Right renal pelvis (tissue), 4 donors: ENCODE measurements around the gene FAM162A. TPM values are rescaled to one million over a fixed set of nuclear protein-coding genes. Genes with fewer than 3 reads are reported as not detected.

ENCODE experiments used
- DNase-seq, 4 donors: peaks; one replicate each; pipeline ENCODE4 v3.0.0-alpha.2; 2013; ENCODE audit warnings: low read depth in 4 of 4, low spot score in 3 of 4, missing footprints in 1 of 4
- polyA plus RNA-seq, 4 donors: library from polyadenylated mRNA; unstranded; fragments of 120-200 nt; gene quantifications; one replicate each; pipeline ENCODE4 v1.2.1, GENCODE V29; 2013; ENCODE audit not compliant: insufficient read length in 4 of 4

The FAM162A gene
- polyA plus RNA-seq, 4 donors: 74.5 to 78.5 (median 75.6) TPM

GRCh38 chr3:122382888-122383666 is 905 bp upstream of the FAM162A start, which contains the start of gene MIX23:
TSS of gene MIX23 (minus strand) at chr3:122383231. CDS start at chr3:122383224, 7 bp downstream.
- DNase-seq: peak; percentile 67 to 78 (median 74)

GRCh38 chr3:122387709-122388108 is 3.7 kb downstream of the FAM162A start:
- no peak for DNase-seq

GRCh38 chr3:122389197-122389596 is 5.2 kb downstream of the FAM162A start:
- DNase-seq: no peak

- no peak for DNase-seq
Measured at GRCh38 chr3:122389892-122390291, 5.9 kb downstream of the FAM162A start.

- peak in 3 of 4 donors; percentile 8 to 12 (median 11) for DNase-seq
Measured at GRCh38 chr3:122390665-122391064, 6.7 kb downstream of the FAM162A start.

GRCh38 chr3:122391681-122392446 is 7.9 kb downstream of the FAM162A start:
- no peak for DNase-seq

GRCh38 chr3:122392868-122393844 is 9.2 kb downstream of the FAM162A start:
- no peak for DNase-seq

GRCh38 chr3:122394173-122394572 is 10.2 kb downstream of the FAM162A start:
- DNase-seq: no peak

- DNase-seq: no peak
Measured at GRCh38 chr3:122395582-122395981, 11.6 kb downstream of the FAM162A start.

GRCh38 chr3:122396511-122396910 is 12.5 kb downstream of the FAM162A start:
- no peak for DNase-seq

- no peak for DNase-seq
Measured at GRCh38 chr3:122397201-122397600, 13.2 kb downstream of the FAM162A start.

GRCh38 chr3:122398920-122399319 is 14.9 kb downstream of the FAM162A start:
- DNase-seq: no peak

GRCh38 chr3:122403489-122403888 is 19.5 kb downstream of the FAM162A start:
- DNase-seq: no peak

GRCh38 chr3:122405015-122405414 is 21.0 kb downstream of the FAM162A start:
- no peak for DNase-seq

- no peak for DNase-seq
Measured at GRCh38 chr3:122406198-122406597, 22.2 kb downstream of the FAM162A start.

- DNase-seq: no peak
Measured at GRCh38 chr3:122407946-122408345, 24.0 kb downstream of the FAM162A start.

GRCh38 chr3:122409446-122409845 is 25.5 kb downstream of the FAM162A start:
- no peak for DNase-seq

GRCh38 chr3:122410111-122410510 is 26.1 kb downstream of the FAM162A start:
- DNase-seq: no peak

- no peak for DNase-seq
Measured at GRCh38 chr3:122410639-122411038, 26.7 kb downstream of the FAM162A start.

GRCh38 chr3:122414391-122414790 is 30.4 kb downstream of the FAM162A start:
- DNase-seq: no peak
